ACC112 (cell line): ENCODE data around the gene TMPRSS9.
"Not testable (repeated sequence)": the region's sequence is repeated elsewhere in the genome, so short reads cannot be mapped to it uniquely, and the experiment has no call there.

Experiments used
- H2AFZ ChIP-seq: fragments of 200-600 bp; sonication (generic); one replicate; pipeline ENCODE4 v1.6.0; 2017; ENCODE audit warnings: antibody characterized with exemption, low read length; ENCODE audit not compliant: unreplicated experiment
- H3K27ac ChIP-seq: fragments of 200-600 bp; sonication (generic); 2 replicates; pipeline ENCODE4 v1.5.1; 2014; ENCODE audit warnings: low read depth, mild to moderate bottlenecking, antibody characterized with exemption, low read length, moderate library complexity
- H3K27me3 ChIP-seq: fragments of 200-600 bp; sonication (generic); 2 replicates; pipeline ENCODE4 v1.6.1; 2014; ENCODE audit warnings: mild to moderate bottlenecking, antibody characterized with exemption, low read length, moderate library complexity, mixed read lengths; ENCODE audit not compliant: insufficient read depth
- H3K36me3 ChIP-seq: fragments of 200-600 bp; sonication (generic); 2 replicates; pipeline ENCODE4 v1.6.1; 2016; ENCODE audit warnings: mild to moderate bottlenecking, antibody characterized with exemption, low read length, moderate library complexity, mixed read lengths; ENCODE audit not compliant: insufficient read depth
- H3K4me1 ChIP-seq: fragments of 200-600 bp; sonication (generic); one replicate; pipeline ENCODE4 v1.6.1; 2016; ENCODE audit warnings: low read length, mixed read lengths; ENCODE audit not compliant: insufficient read depth, unreplicated experiment, control insufficient read depth
- H3K4me3 ChIP-seq: fragments of 200-600 bp; sonication (generic); 2 replicates; pipeline ENCODE4 v1.5.1; 2014; ENCODE audit warnings: mild to moderate bottlenecking, low read depth, low read length
- H3K79me2 ChIP-seq: fragments of 200-600 bp; sonication (generic); one replicate; pipeline ENCODE4 v1.6.0; 2016; ENCODE audit warnings: low read length; ENCODE audit not compliant: control insufficient read depth, unreplicated experiment, insufficient read depth

TMPRSS9 gene

GRCh38 chr19:2343289-2343982 lies 16.6 kb upstream of the TMPRSS9 start:
- Histone ChIP-seq H3K4me3 (no peak overlapping the region), H2AFZ (no peak overlapping the region), H3K4me1 (no peaks in the 10 kb centered on the region), H3K36me3 (no peaks in the 10 kb centered on the region), H3K79me2 (peaks cover 3% of the 10 kb centered on the region), H3K27me3 (no peaks in the 10 kb centered on the region), H3K27ac (no peak overlapping the region)

GRCh38 chr19:2344381-2344870 lies 15.6 kb upstream of the TMPRSS9 start:
- Histone ChIP-seq H3K79me2 (no peaks in the 10 kb centered on the region), H3K4me1 (no peaks in the 10 kb centered on the region), H3K36me3 (no peaks in the 10 kb centered on the region), H3K4me3 (no peak overlapping the region), H2AFZ (no peak overlapping the region), H3K27me3 (no peaks in the 10 kb centered on the region), H3K27ac (no peak overlapping the region)

GRCh38 chr19:2345076-2345475 lies 15.0 kb upstream of the TMPRSS9 start:
- H3K36me3 ChIP-seq, result no peaks in the 10 kb centered on the region
- no peak overlapping the region for H2AFZ ChIP-seq
- no peak overlapping the region for H3K27ac ChIP-seq
- no peaks in the 10 kb centered on the region for H3K79me2 ChIP-seq
- H3K27me3 ChIP-seq, result no peaks in the 10 kb centered on the region
- H3K4me1 ChIP-seq, result no peaks in the 10 kb centered on the region
- H3K4me3 ChIP-seq, result no peak overlapping the region

- no peaks in the 10 kb centered on the region for H3K79me2 ChIP-seq
- no peaks in the 10 kb centered on the region for H3K27me3 ChIP-seq
- no peaks in the 10 kb centered on the region for H3K36me3 ChIP-seq
- no peak overlapping the region for H2AFZ ChIP-seq
- no peaks in the 10 kb centered on the region for H3K4me1 ChIP-seq
- no peak overlapping the region for H3K27ac ChIP-seq
- no peak overlapping the region for H3K4me3 ChIP-seq
Measured at GRCh38 chr19:2345794-2346663, 14.0 kb upstream of the TMPRSS9 start.

- H3K4me1 ChIP-seq, H3K27ac ChIP-seq, H3K4me3 ChIP-seq, H3K79me2 ChIP-seq, H2AFZ ChIP-seq, H3K27me3 ChIP-seq, H3K36me3 ChIP-seq: not testable (repeated sequence)
Measured at GRCh38 chr19:2349818-2350217, 10.2 kb upstream of the TMPRSS9 start.

GRCh38 chr19:2350656-2351055 lies 9.4 kb upstream of the TMPRSS9 start:
- Histone ChIP-seq H3K4me1 (no peaks in the 10 kb centered on the region), H3K79me2 (no peaks in the 10 kb centered on the region), H3K27me3 (no peaks in the 10 kb centered on the region), H3K4me3 (no peak overlapping the region), H3K36me3 (no peaks in the 10 kb centered on the region), H3K27ac (no peak overlapping the region), H2AFZ (no peak overlapping the region)

- H3K36me3 ChIP-seq, result no peaks in the 10 kb centered on the region
- no peak overlapping the region for H3K27ac ChIP-seq
- no peak overlapping the region for H2AFZ ChIP-seq
- no peaks in the 10 kb centered on the region for H3K79me2 ChIP-seq
- no peak overlapping the region for H3K4me3 ChIP-seq
- no peaks in the 10 kb centered on the region for H3K27me3 ChIP-seq
- H3K4me1 ChIP-seq, result no peaks in the 10 kb centered on the region
Measured at GRCh38 chr19:2351591-2351990, 8.5 kb upstream of the TMPRSS9 start.

GRCh38 chr19:2352121-2352520 lies 7.9 kb upstream of the TMPRSS9 start:
- H2AFZ ChIP-seq, result no peak overlapping the region
- H3K27me3 ChIP-seq, result no peaks in the 10 kb centered on the region
- H3K79me2 ChIP-seq, result no peaks in the 10 kb centered on the region
- no peaks in the 10 kb centered on the region for H3K36me3 ChIP-seq
- H3K4me1 ChIP-seq, result no peaks in the 10 kb centered on the region
- no peak overlapping the region for H3K27ac ChIP-seq
- H3K4me3 ChIP-seq, result no peak overlapping the region

GRCh38 chr19:2353159-2353886 lies 6.7 kb upstream of the TMPRSS9 start:
- no peak overlapping the region for H2AFZ ChIP-seq
- H3K27me3 ChIP-seq, result no peaks in the 10 kb centered on the region
- H3K36me3 ChIP-seq, result no peaks in the 10 kb centered on the region

GRCh38 chr19:2353887-2354592 lies 6.0 kb upstream of the TMPRSS9 start:
- H3K27me3 ChIP-seq, result 0 out of 2 replicates have a peak, but pooled peaks cover 4% of the 10 kb centered on the region
- no peaks in the 10 kb centered on the region for H3K79me2 ChIP-seq
- H3K4me1 ChIP-seq, result no peaks in the 10 kb centered on the region
- no peak overlapping the region for H3K27ac ChIP-seq
- H3K36me3 ChIP-seq, result no peaks in the 10 kb centered on the region
- H2AFZ ChIP-seq, result no peak overlapping the region
- no peak overlapping the region for H3K4me3 ChIP-seq

More at GRCh38 chr19:2353159-2353886, 6.7 kb upstream of the TMPRSS9 start:
- Histone ChIP-seq H3K4me1 (no peaks in the 10 kb centered on the region), H3K79me2 (no peaks in the 10 kb centered on the region), H3K27ac (no peak overlapping the region), H3K4me3 (no peak overlapping the region)
